Measurements from ENCODE around the gene NEU3. TPM values are rescaled to one million over a fixed set of nuclear protein-coding genes. Genes with fewer than 3 reads are reported as not detected.

Gene NEU3
- total and polyA plus RNA-seq, 4 donors, result 2.7 to 9.5 (median 5.3) TPM

- no peak overlapping the region for H3K9ac ChIP-seq (ENCODE audit: low read depth in 1 of 2, low read length in 2 of 2)
- no peaks in the 10 kb centered on the region for H3K9me3 ChIP-seq (ENCODE audit: control insufficient read depth in 4 of 4, low read length in 3 of 4)
- WGBS, result 95% methylated on average over 3 of the region's 3 CpGs
- no peaks in the 10 kb centered on the region for H3K4me1 ChIP-seq (ENCODE audit: control insufficient read depth in 4 of 4, insufficient read depth in 4 of 4, low read length in 3 of 4)
- no peak for DNase-seq (ENCODE audit: low spot score)
- H3K4me3 ChIP-seq (ENCODE audit: low read depth in 1 of 3, low read length in 3 of 3), result no peak overlapping the region
- no peak overlapping the region for H3K27ac ChIP-seq (ENCODE audit: low read depth in 1 of 2, low read length in 2 of 2)
- no peaks in the 10 kb centered on the region for H3K27me3 ChIP-seq (ENCODE audit: control insufficient read depth in 4 of 4, insufficient read depth in 4 of 4, low read length in 3 of 4)
- TF ChIP-seq GABPA (IDR thresholded peaks at IDR 0.05 in 1 of 2, conservative IDR thresholded peaks at IDR 0.05 in 1 of 2) (no peak), FOXA1 (IDR thresholded peaks at IDR 0.05) (no peak), MAX (IDR thresholded peaks at IDR 0.05) (no peak), HNF4A (conservative IDR thresholded peaks at IDR 0.05) (no peak), RXRA (IDR thresholded peaks at IDR 0.05) (no peak), NR2F2 (IDR thresholded peaks at IDR 0.05) (no peak), ZBTB33 (IDR thresholded peaks at IDR 0.05) (no peak), RAD21 (IDR thresholded peaks at IDR 0.05) (no peak), TAF1 (conservative IDR thresholded peaks at IDR 0.05) (no peak), SP1 (IDR thresholded peaks at IDR 0.05) (no peak), CTCF (IDR thresholded peaks at IDR 0.05; ENCODE audit: low read depth, low read length, missing input control) (no peak), YY1 (IDR thresholded peaks at IDR 0.05) (no peak), EGR1 (IDR thresholded peaks at IDR 0.05; ENCODE audit: low read depth in 2 of 2) (no peak), ATF3 (IDR thresholded peaks at IDR 0.05) (no peak), FOXA2 (IDR thresholded peaks at IDR 0.05) (no peak), HNF4G (IDR thresholded peaks at IDR 0.05) (no peak)
- H3K36me3 ChIP-seq (ENCODE audit: control insufficient read depth in 4 of 4, insufficient read depth in 3 of 4, low read depth in 1 of 4, low read length in 3 of 4), result peaks cover 1 to 15% (median 12%) of the 10 kb centered on the region in 4 donors
Observed at GRCh38 chr11:75000975-75001354, 12.2 kb downstream of the NEU3 start.

GRCh38 chr11:75001686-75002085, 13.0 kb downstream of the NEU3 start:
- H3K4me1 ChIP-seq (ENCODE audit: control insufficient read depth in 4 of 4, insufficient read depth in 4 of 4, low read length in 3 of 4), result no peaks in the 10 kb centered on the region
- no peaks in the 10 kb centered on the region for H3K27me3 ChIP-seq (ENCODE audit: control insufficient read depth in 4 of 4, insufficient read depth in 4 of 4, low read length in 3 of 4)
- H3K4me3 ChIP-seq (ENCODE audit: low read depth in 1 of 3, low read length in 3 of 3), result no peak overlapping the region
- no peak overlapping the region for H3K9ac ChIP-seq (ENCODE audit: low read depth in 1 of 2, low read length in 2 of 2)
- WGBS, result 96% methylated on average over 3 of the region's 3 CpGs
- no peaks in the 10 kb centered on the region for H3K9me3 ChIP-seq (ENCODE audit: control insufficient read depth in 4 of 4, low read length in 3 of 4)
- H3K36me3 ChIP-seq (ENCODE audit: control insufficient read depth in 4 of 4, insufficient read depth in 3 of 4, low read depth in 1 of 4, low read length in 3 of 4), result peaks cover 2 to 21% (median 16%) of the 10 kb centered on the region in 4 donors
- no peak overlapping the region for H3K27ac ChIP-seq (ENCODE audit: low read depth in 1 of 2, low read length in 2 of 2)
- DNase-seq (ENCODE audit: low spot score), result no peak
- TF ChIP-seq REST (IDR thresholded peaks at IDR 0.05), result no peak
- TF ChIP-seq HNF4G (IDR thresholded peaks at IDR 0.05), result no peak
- no peak for TF ChIP-seq NR2F2 (IDR thresholded peaks at IDR 0.05)
- no peak for TF ChIP-seq ATF3 (IDR thresholded peaks at IDR 0.05)
- TF ChIP-seq GABPA (IDR thresholded peaks at IDR 0.05 in 1 of 2, conservative IDR thresholded peaks at IDR 0.05 in 1 of 2), result no peak
- no peak for TF ChIP-seq EGR1 (IDR thresholded peaks at IDR 0.05; ENCODE audit: low read depth in 2 of 2)
- TF ChIP-seq SP1 (IDR thresholded peaks at IDR 0.05), result no peak
- no peak for TF ChIP-seq ZBTB33 (IDR thresholded peaks at IDR 0.05)
- no peak for TF ChIP-seq TAF1 (conservative IDR thresholded peaks at IDR 0.05)
- TF ChIP-seq FOXA1 (IDR thresholded peaks at IDR 0.05), result no peak
- TF ChIP-seq RXRA (IDR thresholded peaks at IDR 0.05), result no peak
- no peak for TF ChIP-seq FOXA2 (IDR thresholded peaks at IDR 0.05)
- no peak for TF ChIP-seq HNF4A (conservative IDR thresholded peaks at IDR 0.05)
- TF ChIP-seq MAX (IDR thresholded peaks at IDR 0.05), result no peak
- no peak for TF ChIP-seq YY1 (IDR thresholded peaks at IDR 0.05)
- TF ChIP-seq JUND (IDR thresholded peaks at IDR 0.05), result no peak
- TF ChIP-seq CTCF (IDR thresholded peaks at IDR 0.05; ENCODE audit: low read depth, low read length, missing input control), result no peak
